Measurements from ENCODE around the gene TEAD1.

TEAD1 gene

DNA sequence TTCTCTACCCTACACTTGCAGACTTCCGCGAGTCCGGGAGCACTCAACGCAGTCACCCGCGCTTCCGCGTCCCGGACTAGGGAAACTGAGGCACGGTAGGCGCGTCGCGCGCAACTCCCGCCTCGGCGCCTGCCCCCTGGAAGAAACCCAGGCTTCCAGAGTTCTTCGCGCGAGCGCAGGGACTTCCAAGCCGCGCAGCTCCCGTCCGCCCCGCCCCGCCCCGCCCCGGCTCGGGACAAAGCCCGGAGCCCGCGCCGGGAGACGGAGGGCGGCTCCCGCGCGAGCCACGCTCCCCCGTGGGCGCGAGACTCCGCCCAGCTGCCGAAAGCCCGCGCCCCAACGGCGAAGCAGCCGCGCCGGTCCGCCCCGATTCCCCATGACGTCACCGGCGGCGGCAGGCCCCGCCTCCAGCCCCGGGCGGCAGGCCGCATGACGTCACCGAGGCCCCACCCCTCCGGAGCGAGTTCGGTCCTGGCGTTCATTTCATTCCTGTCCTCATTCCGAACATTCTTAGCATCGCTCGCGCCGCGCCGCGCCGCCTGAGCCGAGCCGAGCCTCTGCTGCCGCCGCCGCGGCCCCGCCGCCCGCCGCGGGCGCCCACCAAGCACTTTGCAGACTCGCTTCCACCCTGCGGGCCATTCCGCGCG is at the start of gene TEAD1:
Gene TEAD1, plus strand, starts transcription at position 498 of the 647 bp plus-strand sequence.
- peaks cover 5% of the 10 kb centered on the region for H3K4me1 ChIP-seq (ENCODE audit: control insufficient read depth, insufficient read depth, low read length)
- peak within 1 kb of the TSS; percentile 79 for H3K4me3 ChIP-seq (ENCODE audit: low read length)
- H3K9ac ChIP-seq (ENCODE audit: low read length), result peak within 1 kb of the TSS; percentile 61
- no peaks in the 10 kb centered on the region for H3K36me3 ChIP-seq (ENCODE audit: control insufficient read depth, insufficient read depth, low read length)
- peak within 1 kb of the TSS; percentile 94 for H3K27ac ChIP-seq (ENCODE audit: low read depth, low read length)
- H3K27me3 ChIP-seq (ENCODE audit: control insufficient read depth, insufficient read depth, low read length), result no peaks in the 10 kb centered on the region

GRCh38 chr11:12624595-12624994 is 49.6 kb upstream of the TEAD1 start:
- no peak overlapping the region for H3K27ac ChIP-seq (ENCODE audit: low read depth, low read length)
- H3K36me3 ChIP-seq (ENCODE audit: control insufficient read depth, insufficient read depth, low read length), result no peaks in the 10 kb centered on the region
- H3K4me1 ChIP-seq (ENCODE audit: control insufficient read depth, insufficient read depth, low read length), result no peaks in the 10 kb centered on the region
- no peak overlapping the region for H3K4me3 ChIP-seq (ENCODE audit: low read length)
- H3K9ac ChIP-seq (ENCODE audit: low read length), result no peak overlapping the region
- no peaks in the 10 kb centered on the region for H3K27me3 ChIP-seq (ENCODE audit: control insufficient read depth, insufficient read depth, low read length)

DNA sequence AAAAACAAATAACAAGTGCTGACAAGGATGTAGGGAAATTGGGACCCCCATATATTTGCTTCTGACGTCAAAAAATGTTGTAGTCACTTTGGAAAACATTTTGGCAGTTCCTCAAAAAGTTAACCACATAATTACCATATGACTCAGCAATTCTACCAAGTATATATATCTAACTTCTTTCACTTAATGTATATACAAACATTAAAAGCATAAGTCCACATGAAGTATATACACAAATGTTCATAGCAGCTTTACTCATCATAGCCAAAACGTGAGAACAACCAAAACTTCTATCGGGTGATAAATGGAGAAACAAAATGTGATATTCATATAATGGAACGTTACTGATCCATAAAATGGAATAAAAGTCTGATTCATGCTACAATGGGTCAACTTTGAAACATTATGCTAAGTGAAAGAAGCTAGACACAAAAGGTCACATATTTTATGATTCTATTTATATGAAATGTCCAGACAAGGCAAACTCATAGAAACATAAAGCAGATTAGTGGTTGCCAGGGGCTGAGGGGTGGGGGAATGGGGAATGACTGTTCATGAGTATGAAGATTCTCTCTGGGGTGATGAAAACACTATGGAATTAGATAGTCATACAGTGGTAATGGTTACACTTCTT is 48.7 kb upstream of the TEAD1 start:
- no peak overlapping the region for H3K27ac ChIP-seq (ENCODE audit: low read depth, low read length)
- H3K4me1 ChIP-seq (ENCODE audit: control insufficient read depth, insufficient read depth, low read length), result no peaks in the 10 kb centered on the region
- no peaks in the 10 kb centered on the region for H3K36me3 ChIP-seq (ENCODE audit: control insufficient read depth, insufficient read depth, low read length)
- H3K27me3 ChIP-seq (ENCODE audit: control insufficient read depth, insufficient read depth, low read length), result no peaks in the 10 kb centered on the region
- H3K4me3 ChIP-seq (ENCODE audit: low read length), result no peak overlapping the region
- no peak overlapping the region for H3K9ac ChIP-seq (ENCODE audit: low read length)

GRCh38 chr11:12626616-12627015 is 47.6 kb upstream of the TEAD1 start:
- no peak overlapping the region for H3K27ac ChIP-seq (ENCODE audit: low read depth, low read length)

DNA sequence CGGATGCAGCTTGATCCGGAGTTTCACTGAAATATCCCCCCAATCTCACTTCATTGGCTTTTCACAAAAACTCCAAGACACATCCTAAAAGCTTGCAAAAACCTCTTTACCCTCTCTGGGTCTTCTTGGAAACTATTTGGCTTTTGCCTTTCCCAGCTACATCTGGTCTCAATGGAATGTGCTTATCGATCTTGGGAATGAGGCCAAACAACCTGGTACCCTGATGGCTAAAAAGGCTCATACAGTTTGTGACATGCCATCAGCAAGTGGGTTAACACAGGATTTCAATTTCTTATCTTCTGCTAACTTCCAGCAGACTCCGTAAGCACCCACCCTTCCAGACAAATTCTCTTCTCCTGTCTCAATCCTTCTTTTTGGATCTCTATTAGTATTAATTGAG is 45.9 kb upstream of the TEAD1 start:
- Histone ChIP-seq H3K4me1 (ENCODE audit: control insufficient read depth, insufficient read depth, low read length) (no peaks in the 10 kb centered on the region), H3K4me3 (ENCODE audit: low read length) (no peak overlapping the region), H3K36me3 (ENCODE audit: control insufficient read depth, insufficient read depth, low read length) (no peaks in the 10 kb centered on the region), H3K27ac (ENCODE audit: low read depth, low read length) (no peak overlapping the region), H3K27me3 (ENCODE audit: control insufficient read depth, insufficient read depth, low read length) (no peaks in the 10 kb centered on the region), H3K9ac (ENCODE audit: low read length) (no peak overlapping the region)

More at GRCh38 chr11:12626616-12627015, 47.6 kb upstream of the TEAD1 start:
- Histone ChIP-seq H3K4me3 (ENCODE audit: low read length) (no peak overlapping the region), H3K27me3 (ENCODE audit: control insufficient read depth, insufficient read depth, low read length) (no peaks in the 10 kb centered on the region), H3K36me3 (ENCODE audit: control insufficient read depth, insufficient read depth, low read length) (no peaks in the 10 kb centered on the region), H3K9ac (ENCODE audit: low read length) (no peak overlapping the region), H3K4me1 (ENCODE audit: control insufficient read depth, insufficient read depth, low read length) (no peaks in the 10 kb centered on the region)

- Histone ChIP-seq H3K9ac (ENCODE audit: low read length) (no peak overlapping the region), H3K27me3 (ENCODE audit: control insufficient read depth, insufficient read depth, low read length) (no peaks in the 10 kb centered on the region), H3K4me1 (ENCODE audit: control insufficient read depth, insufficient read depth, low read length) (no peaks in the 10 kb centered on the region), H3K36me3 (ENCODE audit: control insufficient read depth, insufficient read depth, low read length) (no peaks in the 10 kb centered on the region), H3K4me3 (ENCODE audit: low read length) (no peak overlapping the region), H3K27ac (ENCODE audit: low read depth, low read length) (no peak overlapping the region)
Observed at GRCh38 chr11:12629601-12630313, 44.5 kb upstream of the TEAD1 start.

DNA sequence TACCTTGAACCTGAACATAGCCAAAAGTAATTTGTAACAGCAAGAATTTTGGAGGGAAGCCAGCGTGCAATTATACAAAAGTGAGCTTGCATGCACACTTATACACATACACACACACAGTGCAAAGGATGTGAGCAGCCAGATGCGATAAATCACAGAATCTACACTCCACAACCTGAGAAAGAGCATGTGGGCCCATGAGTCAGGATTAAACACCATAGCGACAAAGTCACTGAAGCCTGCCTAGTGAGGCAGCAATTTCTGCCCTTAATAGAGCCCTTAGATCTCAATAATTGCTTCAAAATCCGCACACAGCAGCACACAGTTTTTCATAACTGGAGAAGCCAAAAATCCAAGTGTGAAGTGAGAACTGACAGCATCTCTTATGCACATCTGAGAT is 42.6 kb upstream of the TEAD1 start:
- H3K27me3 ChIP-seq (ENCODE audit: control insufficient read depth, insufficient read depth, low read length), result no peaks in the 10 kb centered on the region
- H3K9ac ChIP-seq (ENCODE audit: low read length), result no peak overlapping the region
- H3K36me3 ChIP-seq (ENCODE audit: control insufficient read depth, insufficient read depth, low read length), result no peaks in the 10 kb centered on the region
- no peak overlapping the region for H3K4me3 ChIP-seq (ENCODE audit: low read length)
- H3K4me1 ChIP-seq (ENCODE audit: control insufficient read depth, insufficient read depth, low read length), result no peaks in the 10 kb centered on the region
- no peak overlapping the region for H3K27ac ChIP-seq (ENCODE audit: low read depth, low read length)

DNA sequence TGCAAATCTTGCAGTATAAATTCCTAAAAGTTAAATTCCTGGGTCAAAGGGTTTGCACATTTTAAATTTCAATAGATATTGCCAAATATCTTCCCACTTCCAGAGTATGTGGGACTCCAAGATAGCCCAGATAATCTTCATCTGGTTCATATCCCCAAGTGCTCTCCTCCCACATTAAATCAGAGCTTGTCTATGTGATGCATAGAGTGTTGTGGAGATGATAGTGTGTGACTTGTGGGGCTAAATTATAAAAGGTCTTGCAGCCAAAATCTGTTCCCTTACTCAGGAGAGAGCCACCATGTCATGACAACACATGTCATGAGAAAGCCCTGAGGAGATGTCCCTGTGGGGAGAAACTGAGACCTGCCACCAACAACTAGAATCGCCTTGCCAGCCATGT is 39.9 kb upstream of the TEAD1 start:
- no peaks in the 10 kb centered on the region for H3K4me1 ChIP-seq (ENCODE audit: control insufficient read depth, insufficient read depth, low read length)
- H3K27me3 ChIP-seq (ENCODE audit: control insufficient read depth, insufficient read depth, low read length), result no peaks in the 10 kb centered on the region
- H3K36me3 ChIP-seq (ENCODE audit: control insufficient read depth, insufficient read depth, low read length), result no peaks in the 10 kb centered on the region
- H3K9ac ChIP-seq (ENCODE audit: low read length), result no peak overlapping the region
- no peak overlapping the region for H3K27ac ChIP-seq (ENCODE audit: low read depth, low read length)
- no peak overlapping the region for H3K4me3 ChIP-seq (ENCODE audit: low read length)

- Histone ChIP-seq H3K36me3 (ENCODE audit: control insufficient read depth, insufficient read depth, low read length) (no peaks in the 10 kb centered on the region), H3K27ac (ENCODE audit: low read depth, low read length) (no peak overlapping the region), H3K27me3 (ENCODE audit: control insufficient read depth, insufficient read depth, low read length) (no peaks in the 10 kb centered on the region), H3K4me1 (ENCODE audit: control insufficient read depth, insufficient read depth, low read length) (no peaks in the 10 kb centered on the region), H3K9ac (ENCODE audit: low read length) (no peak overlapping the region), H3K4me3 (ENCODE audit: low read length) (no peak overlapping the region)
Observed at GRCh38 chr11:12636871-12637410, 37.3 kb upstream of the TEAD1 start.

- no peaks in the 10 kb centered on the region for H3K4me1 ChIP-seq (ENCODE audit: control insufficient read depth, insufficient read depth, low read length)
- H3K9ac ChIP-seq (ENCODE audit: low read length), result no peak overlapping the region
- no peaks in the 10 kb centered on the region for H3K27me3 ChIP-seq (ENCODE audit: control insufficient read depth, insufficient read depth, low read length)
- H3K4me3 ChIP-seq (ENCODE audit: low read length), result no peak overlapping the region
- H3K27ac ChIP-seq (ENCODE audit: low read depth, low read length), result no peak overlapping the region
- H3K36me3 ChIP-seq (ENCODE audit: control insufficient read depth, insufficient read depth, low read length), result no peaks in the 10 kb centered on the region
Observed at GRCh38 chr11:12639388-12639787, 34.8 kb upstream of the TEAD1 start.

- Histone ChIP-seq H3K36me3 (ENCODE audit: control insufficient read depth, insufficient read depth, low read length) (no peaks in the 10 kb centered on the region), H3K27ac (ENCODE audit: low read depth, low read length) (no peak overlapping the region), H3K27me3 (ENCODE audit: control insufficient read depth, insufficient read depth, low read length) (no peaks in the 10 kb centered on the region), H3K4me1 (ENCODE audit: control insufficient read depth, insufficient read depth, low read length) (no peaks in the 10 kb centered on the region), H3K9ac (ENCODE audit: low read length) (no peak overlapping the region), H3K4me3 (ENCODE audit: low read length) (no peak overlapping the region)
Observed at GRCh38 chr11:12640355-12640754, 33.9 kb upstream of the TEAD1 start.

DNA sequence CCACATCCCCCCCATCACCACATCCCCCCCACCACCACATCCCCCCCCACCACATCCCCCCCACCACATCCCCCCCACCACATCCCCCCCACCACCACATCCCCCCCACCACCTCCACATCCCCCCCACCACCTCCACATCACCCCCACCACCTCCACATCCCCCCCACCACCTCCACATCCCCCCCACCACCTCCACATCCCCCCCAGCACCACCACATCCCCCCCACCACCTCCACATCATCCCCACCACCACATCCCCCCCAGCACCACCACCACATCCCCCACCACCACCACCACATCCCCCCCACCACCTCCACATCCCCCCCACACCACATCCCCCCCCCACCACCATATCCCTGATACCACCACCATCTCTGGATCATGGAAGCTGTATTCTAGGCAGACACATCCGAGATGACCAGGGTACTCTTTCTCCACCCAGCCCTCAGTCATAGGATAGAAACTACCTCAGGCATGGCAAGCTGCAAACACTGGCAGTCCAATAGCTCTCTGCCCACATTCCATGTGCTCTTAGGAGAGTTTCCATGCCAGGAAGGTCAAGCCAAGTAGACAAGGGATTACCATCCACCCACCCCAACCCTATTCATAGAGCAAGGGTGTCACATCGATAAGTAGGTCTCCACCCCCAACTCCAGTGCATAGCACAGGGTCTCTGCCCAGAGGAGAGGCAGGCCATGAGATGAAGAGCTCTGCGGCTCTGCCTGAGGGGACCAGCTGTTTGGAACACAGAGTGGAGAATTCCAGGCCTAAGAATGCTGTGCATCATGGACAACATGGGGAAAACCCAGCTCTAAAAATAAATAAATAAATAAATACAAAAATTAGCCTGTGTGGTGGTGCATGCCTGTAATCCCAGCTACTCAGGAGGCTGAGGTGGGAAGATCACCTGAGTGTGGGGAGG is 33.0 kb upstream of the TEAD1 start:
- no peak overlapping the region for H3K4me3 ChIP-seq (ENCODE audit: low read length)
- H3K36me3 ChIP-seq (ENCODE audit: control insufficient read depth, insufficient read depth, low read length), result no peaks in the 10 kb centered on the region
- H3K9ac ChIP-seq (ENCODE audit: low read length), result no peak overlapping the region
- no peaks in the 10 kb centered on the region for H3K4me1 ChIP-seq (ENCODE audit: control insufficient read depth, insufficient read depth, low read length)
- H3K27me3 ChIP-seq (ENCODE audit: control insufficient read depth, insufficient read depth, low read length), result no peaks in the 10 kb centered on the region
- no peak overlapping the region for H3K27ac ChIP-seq (ENCODE audit: low read depth, low read length)

Data from rectal smooth muscle tissue (tissue), 1 donor.